Stimulated activated CD4-positive, alpha-beta T cell treated with anti-CD3 and anti-CD28 coated beads, Interleukin-2, amount 100 ng/mL, for 24 hours (primary cell): ENCODE data around the gene MC2R.
"Not testable (repeated sequence)": the region's sequence is repeated elsewhere in the genome, so short reads cannot be mapped to it uniquely, and the experiment has no call there.

Experiments used
- DNase-seq, 2 donors: peaks; one replicate each; pipeline ENCODE4 v3.0.0-alpha.2; 2020

Gene MC2R

GRCh38 chr18:13892098-13892497, 23.2 kb downstream of the MC2R start:
- no peak for DNase-seq

GRCh38 chr18:13890761-13891361, 24.5 kb downstream of the MC2R start:
- no peak for DNase-seq

GRCh38 chr18:13889671-13890070, 25.7 kb downstream of the MC2R start:
- no peak for DNase-seq

- DNase-seq, result no peak
Observed at GRCh38 chr18:13888191-13888716, 27.1 kb downstream of the MC2R start.

GRCh38 chr18:13885009-13885408, 30.3 kb downstream of the MC2R start:
- no peak for DNase-seq

- DNase-seq, result no peak
Observed at GRCh38 chr18:13879937-13880336, 35.4 kb downstream of the MC2R start.

- DNase-seq, result no peak
Observed at GRCh38 chr18:13879492-13879891, 35.8 kb downstream of the MC2R start.

- no peak for DNase-seq
Observed at GRCh38 chr18:13878857-13879256, 36.5 kb downstream of the MC2R start.

- DNase-seq, result no peak
Observed at GRCh38 chr18:13877157-13877556, 38.2 kb downstream of the MC2R start.

- DNase-seq, result no peak
Observed at GRCh38 chr18:13874558-13874957, 40.8 kb downstream of the MC2R start.

GRCh38 chr18:13872932-13873331, 42.4 kb downstream of the MC2R start:
- DNase-seq, result no peak

- no peak for DNase-seq
Observed at GRCh38 chr18:13872373-13872772, 43.0 kb downstream of the MC2R start.

GRCh38 chr18:13871701-13872100, 43.6 kb downstream of the MC2R start:
- DNase-seq, result no peak

GRCh38 chr18:13868501-13869271, 46.6 kb downstream of the MC2R start:
- DNase-seq, result no peak

GRCh38 chr18:13862898-13863297, 52.4 kb downstream of the MC2R start:
- DNase-seq, result not testable (repeated sequence)

- no peak for DNase-seq
Observed at GRCh38 chr18:13849791-13850190, 65.5 kb downstream of the MC2R start.

- DNase-seq, result no peak
Observed at GRCh38 chr18:13836559-13836958, 78.8 kb downstream of the MC2R start.

- DNase-seq, result no peak
Observed at GRCh38 chr18:13835202-13835601, 80.1 kb downstream of the MC2R start.

GRCh38 chr18:13834496-13835015, 80.8 kb downstream of the MC2R start:
- no peak for DNase-seq
